Measurements from ENCODE around the gene VAMP3.
A peak's percentile ranks its signal among the peaks of the same experiment; 100 is the strongest.

VAMP3 gene, protein sequence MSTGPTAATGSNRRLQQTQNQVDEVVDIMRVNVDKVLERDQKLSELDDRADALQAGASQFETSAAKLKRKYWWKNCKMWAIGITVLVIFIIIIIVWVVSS

DNA sequence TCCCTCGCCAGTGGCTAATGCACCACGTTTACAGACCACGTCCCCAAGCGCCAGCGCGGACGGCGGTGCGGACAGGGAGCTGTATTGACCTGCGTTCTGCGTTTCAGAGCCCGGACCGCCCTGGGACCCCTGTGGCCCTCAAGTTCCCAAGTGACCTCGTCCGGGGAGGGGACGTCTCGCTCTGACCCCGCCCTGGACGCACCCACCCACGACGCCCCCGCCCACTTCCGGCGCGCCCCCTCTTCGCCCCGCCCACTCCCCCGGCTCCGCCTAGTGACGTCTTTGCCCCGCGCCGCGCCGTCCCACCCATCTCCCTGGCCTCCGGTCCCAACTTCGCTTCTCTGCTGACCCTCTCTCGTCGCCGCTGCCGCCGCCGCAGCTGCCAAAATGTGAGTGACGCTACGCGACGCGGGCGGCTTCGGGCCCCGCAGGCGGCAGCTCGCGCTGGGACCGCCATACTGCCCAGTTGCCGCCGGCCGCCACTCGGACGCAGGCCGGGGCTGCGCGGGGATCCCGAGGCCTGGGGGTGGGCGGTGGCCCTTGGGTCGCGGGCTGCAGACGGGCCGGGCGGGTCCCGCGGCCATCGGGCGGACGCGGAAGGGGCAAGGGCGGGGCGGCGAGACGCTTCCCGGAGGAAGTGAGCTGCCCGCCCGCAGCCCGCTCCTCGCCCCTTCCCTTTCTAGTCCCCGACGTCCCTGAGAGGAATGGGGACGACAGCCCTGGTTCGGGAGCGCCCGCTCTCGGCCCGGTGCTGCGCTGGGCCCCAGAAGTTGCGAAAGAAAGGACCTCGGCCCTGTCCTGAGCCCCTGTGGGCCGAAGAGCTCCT lies at the start of gene VAMP3:
TSS of gene VAMP3 (plus strand) at position 300 of the 826 bp plus-strand sequence. CDS start at position 388, 88 bp downstream.
- DNase-seq (ENCODE audit: low read depth) = peak; percentile 86

DNA sequence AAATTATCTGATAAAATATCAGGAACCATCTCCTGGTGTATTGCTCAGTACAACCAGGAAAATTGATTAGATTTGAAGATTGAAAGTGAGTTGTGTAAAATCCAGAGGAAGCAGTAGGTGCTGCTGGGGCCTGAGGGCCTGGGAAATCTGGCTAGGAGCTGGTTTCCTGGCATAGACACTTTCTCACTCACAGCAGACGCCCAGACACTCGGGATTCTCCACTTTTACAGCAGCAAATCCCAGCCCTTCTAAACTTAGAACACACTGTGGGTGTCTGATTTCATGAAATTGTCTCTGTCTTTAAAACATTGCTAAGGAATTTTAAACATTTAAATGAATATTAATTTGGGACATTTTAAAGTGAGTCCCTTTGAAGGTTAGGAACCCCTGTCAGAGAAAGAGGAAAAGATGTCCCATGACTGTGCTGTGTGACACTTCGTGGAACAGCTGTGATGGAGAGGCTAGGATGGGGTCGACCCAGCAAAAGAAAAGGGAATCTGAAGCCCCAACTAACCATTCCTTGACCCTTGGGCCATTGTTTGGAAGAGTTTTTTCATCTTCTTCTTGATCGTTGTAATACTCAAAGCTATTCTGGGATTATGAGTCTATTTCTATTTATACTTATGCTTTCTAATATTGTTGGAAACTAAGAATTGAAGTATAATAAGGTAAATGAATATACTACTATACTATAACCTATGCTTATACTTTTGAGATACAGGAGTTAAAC lies 49.0 kb upstream of the VAMP3 start:
- no peak for DNase-seq (ENCODE audit: low read depth)

DNA sequence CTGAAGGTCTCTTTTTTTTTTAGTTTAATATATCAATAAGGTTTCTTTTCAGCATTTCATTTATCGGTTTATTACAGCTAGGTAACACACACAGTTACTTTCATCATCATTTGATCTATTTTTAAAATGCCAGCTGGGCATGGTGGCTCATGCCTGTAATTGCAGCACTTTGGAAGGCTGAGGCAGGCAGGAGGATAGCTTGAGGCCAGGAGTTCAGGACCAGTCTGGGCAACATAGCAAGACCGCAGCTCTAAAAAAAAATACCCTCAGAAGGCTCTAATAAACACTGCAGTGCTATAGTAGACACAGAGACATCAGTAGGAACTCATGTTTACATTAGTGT lies 48.5 kb upstream of the VAMP3 start:
- no peak for DNase-seq (ENCODE audit: low read depth)

DNA sequence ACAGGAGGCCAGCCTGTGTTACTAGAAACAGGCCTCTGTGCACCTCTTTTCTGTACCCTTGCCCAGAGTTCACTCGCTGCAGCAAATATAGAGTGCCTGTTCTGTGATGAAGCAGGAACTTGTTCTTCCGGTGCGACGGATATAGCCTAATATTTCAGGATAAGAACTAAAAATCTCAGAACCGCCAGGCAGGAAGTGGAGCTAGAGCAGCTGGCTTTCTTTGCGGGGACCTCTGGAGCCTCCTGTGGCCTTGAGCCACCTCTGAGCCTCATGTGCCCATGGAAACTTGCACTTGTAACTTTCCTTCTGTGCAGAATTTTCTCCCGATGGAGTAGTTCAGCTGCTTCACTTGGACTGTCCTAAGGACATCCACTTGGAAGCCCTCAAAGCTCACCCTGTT lies 44.5 kb upstream of the VAMP3 start:
- no peak for DNase-seq (ENCODE audit: low read depth)

DNA sequence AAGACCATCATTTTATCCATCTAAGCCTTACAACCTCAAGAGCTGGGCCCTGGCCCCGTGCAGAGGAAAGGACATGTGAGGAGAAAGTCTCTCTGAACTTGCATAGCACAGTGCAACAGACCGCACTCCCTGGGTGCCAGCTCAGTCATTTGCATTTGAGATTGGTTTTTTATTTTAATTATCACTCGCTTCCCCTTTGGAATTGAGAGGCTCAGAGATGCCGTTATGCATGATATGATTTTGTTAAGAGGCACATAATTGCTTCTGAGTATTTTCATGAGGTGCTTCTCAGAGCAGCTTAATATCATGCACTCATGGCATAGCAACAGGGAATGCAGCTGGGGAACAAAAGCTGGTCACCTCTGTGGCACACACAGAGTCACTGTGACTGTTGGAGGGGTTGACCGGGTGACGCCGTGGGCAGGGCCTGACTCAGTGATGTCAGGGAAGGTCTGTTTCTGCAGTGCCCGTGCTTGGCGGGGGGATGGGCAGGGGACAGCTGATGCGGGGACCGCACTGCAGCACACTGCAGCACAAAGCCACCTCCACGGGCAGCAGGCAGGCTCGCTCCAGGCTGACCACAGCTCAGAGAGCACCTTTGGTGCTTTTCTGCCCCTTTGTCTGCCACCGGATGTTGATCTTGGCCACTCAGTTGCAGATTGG lies 43.2 kb upstream of the VAMP3 start:
- no peak for DNase-seq (ENCODE audit: low read depth)

DNA sequence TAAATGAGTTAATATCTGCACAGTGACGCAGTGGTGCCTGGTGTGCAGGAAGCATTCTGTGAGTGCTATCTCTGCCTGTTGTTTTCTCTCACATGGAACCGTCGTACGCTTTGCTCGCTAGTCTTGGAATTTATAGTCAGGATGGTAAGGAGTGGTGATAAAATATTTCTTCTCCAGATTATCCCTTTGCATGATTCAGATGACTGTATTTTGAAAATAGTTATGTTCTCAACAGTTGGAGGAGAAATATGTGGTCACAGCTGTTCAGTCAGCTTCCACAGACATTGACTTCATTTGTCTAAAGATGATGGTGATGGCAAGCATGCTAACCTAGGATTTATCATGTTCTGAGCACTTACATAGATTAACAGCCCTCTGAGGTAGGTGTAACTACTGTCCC lies 41.3 kb upstream of the VAMP3 start:
- DNase-seq (ENCODE audit: low read depth) = no peak

DNA sequence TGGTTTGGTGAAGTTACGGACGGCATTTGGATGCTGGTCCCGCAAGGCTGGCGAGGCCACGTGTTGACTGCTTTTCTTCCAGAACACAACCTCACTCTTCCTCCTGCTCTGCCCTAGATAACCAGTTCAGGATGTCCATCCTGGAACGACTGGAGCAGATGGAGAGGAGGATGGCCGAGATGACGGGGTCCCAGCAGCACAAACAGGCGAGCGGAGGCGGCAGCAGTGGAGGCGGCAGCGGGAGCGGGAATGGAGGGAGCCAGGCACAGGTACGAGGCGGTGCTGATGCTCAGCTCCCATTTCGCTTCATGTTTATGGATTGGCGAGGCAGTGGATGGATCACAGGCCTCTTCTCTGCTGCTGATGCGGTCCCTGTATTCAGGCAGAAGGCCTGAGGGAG lies 38.8 kb upstream of the VAMP3 start:
- no peak for DNase-seq (ENCODE audit: low read depth)

DNA sequence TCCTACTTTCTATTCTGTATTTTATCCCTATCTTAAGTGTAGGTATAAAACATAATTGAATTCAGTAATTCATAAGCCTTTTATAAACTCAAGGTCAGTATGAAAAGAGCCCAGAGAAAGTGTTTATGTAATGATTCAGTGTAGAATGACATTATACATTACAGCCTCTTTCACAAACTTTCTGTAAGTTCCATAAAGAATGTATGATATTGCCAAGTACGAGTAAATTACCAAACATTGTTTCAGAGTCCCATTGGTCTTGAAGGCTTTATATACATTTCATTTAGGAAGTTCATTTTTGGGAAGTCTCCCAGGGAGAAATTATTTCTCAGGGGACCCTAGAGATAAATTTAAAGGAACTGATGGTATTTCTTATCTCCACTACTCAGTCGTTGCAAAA lies 37.8 kb upstream of the VAMP3 start:
- no peak for DNase-seq (ENCODE audit: low read depth)

DNA sequence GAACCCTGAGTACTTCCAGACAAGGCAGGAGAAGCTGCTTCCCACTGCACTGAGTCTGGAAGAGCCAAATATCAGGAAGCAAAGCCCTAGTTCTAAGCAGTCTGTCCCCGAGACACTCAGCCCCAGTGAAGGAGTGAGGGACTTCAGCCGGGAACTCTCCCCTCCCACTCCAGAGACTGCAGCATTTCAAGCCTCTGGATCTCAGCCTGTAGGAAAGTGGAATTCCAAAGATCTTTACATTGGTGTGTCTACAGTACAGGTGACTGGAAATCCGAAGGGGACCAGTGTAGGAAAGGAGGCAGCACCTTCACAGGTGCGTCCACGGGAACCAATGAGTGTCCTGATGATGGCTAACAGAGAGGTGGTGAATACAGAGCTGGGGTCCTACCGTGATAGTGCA lies 33.1 kb upstream of the VAMP3 start:
- DNase-seq (ENCODE audit: low read depth) = no peak

DNA sequence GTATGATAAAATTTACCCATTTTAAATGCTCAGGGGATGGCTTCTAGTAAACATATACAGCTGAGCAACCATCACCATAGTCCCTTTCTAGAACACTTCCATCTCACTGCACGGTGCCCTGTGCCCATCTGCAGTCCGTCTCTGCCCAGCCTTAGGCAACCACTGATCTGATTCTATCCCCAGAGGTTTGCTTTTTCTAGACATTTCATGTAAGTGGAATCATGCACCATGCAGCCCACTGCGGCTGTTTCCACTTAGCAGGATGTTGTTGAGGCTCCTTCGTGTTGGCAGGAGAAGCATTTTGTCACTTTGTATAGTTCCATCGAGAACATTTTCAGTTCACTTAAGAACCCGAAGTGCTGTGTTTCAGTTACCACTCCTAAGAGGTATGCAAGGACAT lies 27.8 kb upstream of the VAMP3 start:
- DNase-seq (ENCODE audit: low read depth) = no peak

DNA sequence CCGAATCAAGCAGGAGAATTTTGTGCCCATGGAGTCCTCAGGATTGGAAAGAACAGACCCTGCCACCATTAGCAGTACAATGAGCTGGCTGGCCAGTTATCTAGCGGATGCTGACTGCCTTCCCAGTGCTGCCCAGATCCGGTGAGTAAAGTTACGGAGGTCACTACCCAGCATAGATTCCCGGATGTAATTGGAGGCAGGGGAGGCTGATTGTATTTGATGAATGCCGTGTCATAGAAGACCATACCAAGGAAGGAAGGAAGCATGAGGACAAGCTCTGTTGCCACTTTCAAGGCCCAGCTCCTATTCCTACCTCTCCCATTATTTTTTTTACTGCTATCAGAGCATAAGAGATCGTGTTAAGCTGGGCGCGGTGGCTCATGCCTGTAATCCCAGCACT lies 26.2 kb upstream of the VAMP3 start:
- DNase-seq (ENCODE audit: low read depth) = no peak

DNA sequence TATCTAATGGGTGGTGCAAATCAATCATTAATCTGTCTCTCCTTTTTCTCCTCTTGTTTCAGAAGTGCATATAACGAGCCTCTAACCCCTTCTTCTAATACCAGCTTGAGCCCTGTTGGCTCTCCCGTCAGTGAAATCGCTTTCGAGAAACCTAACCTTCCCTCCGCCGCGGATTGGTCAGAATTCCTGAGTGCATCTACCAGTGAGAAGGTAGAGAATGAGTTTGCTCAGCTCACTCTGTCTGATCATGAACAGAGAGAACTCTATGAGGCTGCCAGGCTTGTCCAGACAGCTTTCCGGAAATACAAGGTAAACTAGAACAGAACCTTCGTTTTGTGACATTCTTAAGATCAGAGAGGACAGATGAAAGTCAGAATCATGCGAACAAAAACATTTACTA lies 25.3 kb upstream of the VAMP3 start:
- DNase-seq (ENCODE audit: low read depth) = no peak

DNA sequence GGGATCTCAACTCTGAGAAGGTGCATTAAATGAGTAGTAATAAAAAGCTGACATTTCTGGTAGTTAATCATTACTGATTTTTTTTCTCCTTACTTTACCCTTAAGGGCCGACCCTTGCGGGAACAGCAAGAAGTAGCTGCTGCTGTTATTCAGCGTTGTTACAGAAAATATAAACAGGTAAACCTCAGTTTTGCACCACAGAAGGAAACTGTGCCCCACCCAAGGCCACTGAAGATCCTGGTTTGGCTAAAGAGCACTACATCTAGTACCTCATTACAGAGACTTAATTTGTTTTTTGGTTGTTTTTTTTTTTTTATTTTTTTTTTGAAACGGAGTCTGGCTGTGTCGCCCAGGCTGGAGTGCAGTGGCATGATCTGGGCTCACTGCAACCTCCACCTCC lies 23.5 kb upstream of the VAMP3 start:
- DNase-seq (ENCODE audit: low read depth) = no peak

DNA sequence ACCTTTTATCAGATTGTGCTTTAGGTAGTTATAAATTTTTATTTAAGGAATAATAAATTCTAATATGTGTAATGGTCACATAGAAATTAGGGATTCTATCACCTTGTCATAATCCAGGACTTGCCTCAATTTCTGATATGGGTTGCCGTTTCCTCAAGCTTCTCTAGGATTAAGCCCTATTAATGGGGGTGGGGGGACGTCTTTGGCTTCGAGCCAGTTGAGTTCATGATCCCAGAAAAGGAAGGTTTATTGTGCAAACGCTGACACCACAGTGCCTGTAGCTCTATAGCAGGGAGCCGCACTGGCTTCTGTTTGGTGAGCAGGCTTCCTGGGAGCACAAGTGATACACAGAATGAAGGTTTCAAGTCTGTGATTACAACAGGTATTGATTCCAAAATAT lies 22.0 kb upstream of the VAMP3 start:
- DNase-seq (ENCODE audit: low read depth) = no peak

DNA sequence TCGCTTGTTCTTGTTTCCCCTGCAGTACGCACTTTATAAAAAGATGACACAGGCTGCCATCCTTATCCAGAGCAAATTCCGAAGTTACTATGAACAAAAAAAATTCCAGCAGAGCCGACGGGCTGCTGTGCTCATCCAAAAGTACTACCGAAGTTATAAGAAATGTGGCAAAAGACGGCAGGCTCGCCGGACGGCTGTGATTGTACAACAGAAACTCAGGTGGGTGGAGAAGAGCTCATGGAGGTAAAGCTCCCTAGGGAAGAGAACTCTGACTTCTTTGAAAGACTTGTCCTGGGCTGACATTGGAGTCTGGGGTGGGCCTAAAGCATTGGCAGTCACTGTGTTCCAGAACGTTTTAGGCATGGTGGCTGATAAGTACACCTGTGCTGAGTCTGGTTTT lies 19.9 kb upstream of the VAMP3 start:
- DNase-seq (ENCODE audit: low read depth) = no peak

DNA sequence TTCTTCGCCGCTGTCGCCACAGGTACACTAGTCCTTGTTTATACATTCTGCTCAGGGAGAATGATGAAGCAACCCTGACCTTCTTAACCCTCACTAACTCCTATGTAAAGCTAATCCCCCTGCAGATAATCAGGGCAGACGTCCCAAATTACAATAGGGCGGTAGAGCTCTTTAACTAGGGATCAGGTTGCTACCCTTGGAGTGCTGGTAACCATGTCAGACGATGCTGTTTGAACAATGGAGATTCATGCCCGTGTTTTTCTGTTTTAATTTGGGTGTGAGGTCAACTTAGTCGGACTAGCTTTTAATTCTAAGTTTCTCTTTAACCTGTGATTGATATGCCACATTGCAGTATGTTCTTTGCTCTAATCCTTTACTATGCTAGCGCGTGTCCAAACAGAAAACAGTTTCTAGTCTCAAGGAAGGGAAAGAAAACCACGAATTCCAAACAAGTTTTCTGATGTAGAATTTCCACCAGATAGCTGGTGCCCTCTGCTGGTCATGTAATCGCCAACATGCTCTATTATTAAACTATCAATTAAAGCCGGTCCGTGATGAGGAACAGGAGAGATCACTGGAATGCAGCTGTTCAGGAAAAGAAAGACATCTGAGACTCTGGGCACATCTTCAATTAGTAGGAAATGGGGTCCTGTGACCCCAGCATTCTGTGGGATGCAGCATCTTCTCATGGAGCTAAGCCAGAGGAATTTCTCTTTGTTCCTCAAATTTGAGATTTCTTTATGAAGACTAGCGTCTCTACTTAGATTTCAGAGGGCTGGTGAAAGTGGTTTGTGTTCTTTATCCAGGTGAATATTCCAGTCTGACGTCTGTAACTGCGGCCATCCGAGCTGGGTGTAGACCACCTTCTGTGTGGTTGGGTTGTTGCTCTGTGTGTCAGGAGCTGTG lies 18.3 kb upstream of the VAMP3 start:
- peak; percentile 33 for DNase-seq (ENCODE audit: low read depth)

DNA sequence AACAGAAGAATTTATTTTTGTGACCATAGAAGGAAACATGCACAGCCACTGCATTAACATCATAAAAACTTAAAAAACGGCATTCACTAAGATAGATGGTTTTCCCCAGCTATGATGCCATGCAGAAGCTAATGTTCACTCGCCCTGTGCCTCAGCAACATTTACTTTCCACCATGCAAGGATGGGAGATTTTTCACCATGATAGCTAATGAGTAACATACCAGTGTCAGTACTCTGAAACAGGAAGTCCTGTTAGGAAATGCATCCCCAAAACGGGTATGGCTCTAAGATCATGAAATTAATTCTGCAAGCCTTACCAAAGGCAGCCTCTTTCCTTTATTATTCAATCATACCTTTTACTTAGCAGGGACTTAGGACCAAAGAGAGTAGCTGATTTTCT lies 17.5 kb upstream of the VAMP3 start:
- no peak for DNase-seq (ENCODE audit: low read depth)

DNA sequence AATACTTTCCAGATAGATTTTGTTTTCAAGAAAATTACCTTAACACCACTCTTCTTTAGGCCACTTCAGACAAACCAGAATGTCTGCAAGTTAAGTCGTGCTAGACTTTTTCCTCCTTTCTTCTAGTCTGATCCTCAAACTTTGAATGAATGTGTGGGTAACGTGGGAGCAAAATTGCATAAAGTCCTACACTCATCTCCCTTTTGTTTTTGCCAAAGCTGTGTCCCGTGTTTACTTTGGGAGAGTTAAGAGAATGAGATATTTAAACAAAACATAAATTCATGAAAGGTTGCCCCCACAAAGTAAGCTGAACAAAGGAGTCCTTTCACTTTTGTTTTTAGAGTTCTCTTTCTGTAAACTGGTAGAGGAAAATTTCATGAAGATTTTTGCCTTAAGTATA lies 16.9 kb upstream of the VAMP3 start:
- DNase-seq (ENCODE audit: low read depth) = no peak

DNA sequence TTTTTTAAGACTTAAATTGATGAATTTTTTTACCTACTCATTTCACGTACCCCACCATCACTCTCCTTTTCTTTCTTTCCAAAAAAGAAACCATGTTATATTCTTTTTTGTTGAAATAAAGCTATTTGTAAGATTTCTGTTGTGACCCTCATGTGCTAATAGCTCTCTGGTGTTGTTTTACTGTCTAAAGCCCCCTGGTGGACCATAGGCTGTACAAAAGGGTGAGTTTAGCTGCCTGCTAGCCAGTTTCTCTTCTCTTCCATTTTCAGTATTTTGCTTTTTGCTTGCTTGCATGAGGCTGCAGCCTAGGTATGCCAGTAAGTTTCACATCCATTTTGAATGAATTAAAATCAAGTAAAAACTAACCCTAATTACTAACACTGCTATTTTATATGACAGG lies 15.6 kb upstream of the VAMP3 start:
- no peak for DNase-seq (ENCODE audit: low read depth)

DNA sequence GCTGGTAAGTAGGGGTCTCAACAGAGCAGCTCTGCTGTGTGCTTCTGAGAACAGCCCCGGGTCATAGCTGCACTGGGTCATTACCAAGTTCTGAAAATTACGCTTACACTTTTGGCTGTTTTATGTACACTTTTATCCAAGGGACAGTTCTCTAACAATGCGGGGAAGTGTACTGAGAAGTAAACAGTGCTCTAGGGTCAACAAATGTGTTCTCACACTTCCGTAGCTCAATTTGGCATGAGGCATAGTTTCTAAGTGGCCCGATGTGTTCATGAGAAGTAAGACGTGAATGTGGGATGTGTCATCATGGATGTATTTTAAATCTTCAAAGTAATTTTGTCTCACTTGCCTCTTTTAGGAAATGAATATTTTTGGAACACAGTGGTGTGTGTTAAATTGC lies 10.9 kb upstream of the VAMP3 start:
- DNase-seq (ENCODE audit: low read depth) = no peak

DNA sequence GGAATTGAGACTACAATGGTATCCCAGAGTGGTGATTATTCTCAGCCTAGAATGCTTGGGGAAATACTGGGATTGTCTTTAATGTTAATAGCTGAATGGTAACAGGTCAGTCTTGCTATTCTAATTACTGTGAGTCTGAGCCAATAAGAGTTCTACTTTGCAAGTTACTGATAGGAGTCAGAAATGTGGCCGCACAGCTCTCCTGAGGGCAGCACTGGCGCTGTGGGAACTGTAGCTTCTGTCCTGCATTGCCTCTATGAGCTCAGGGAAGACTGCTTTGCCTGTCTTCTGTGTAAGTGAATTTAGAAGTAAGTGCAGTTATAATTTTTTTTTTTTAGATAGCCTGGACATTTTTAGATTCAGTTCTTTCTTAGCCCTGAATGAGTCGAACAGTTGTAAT lies 10.0 kb upstream of the VAMP3 start:
- DNase-seq (ENCODE audit: low read depth) = no peak

DNA sequence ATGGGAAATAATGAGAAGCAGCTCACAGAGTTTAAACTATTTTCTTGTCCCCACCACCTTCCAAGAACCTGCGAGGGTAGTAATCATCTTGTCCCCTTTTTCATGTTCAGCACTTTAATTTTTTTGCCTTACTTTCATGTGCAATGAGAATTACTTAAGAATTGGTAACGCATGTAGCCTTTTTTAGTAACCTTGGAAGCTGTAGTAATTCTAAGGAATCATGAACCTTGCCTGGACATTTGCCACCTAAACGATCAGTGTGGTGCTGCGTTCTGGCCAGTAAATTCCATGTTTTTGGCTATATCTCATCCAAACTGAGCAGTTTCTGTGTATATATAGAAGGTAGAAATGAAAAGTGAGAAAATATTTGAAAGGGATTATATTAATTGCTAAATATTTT lies 3.9 kb upstream of the VAMP3 start:
- no peak for DNase-seq (ENCODE audit: low read depth)
